IPS DF 4.7 (cell line): ENCODE results near the gene TRAPPC6A.

Experiments
- DNase-seq: peaks from one replicate; pipeline ENCODE4 v3.0.0-alpha.2; 2013; ENCODE audit warnings: low spot score; ENCODE audit errors: extremely low read depth

The TRAPPC6A gene

DNA sequence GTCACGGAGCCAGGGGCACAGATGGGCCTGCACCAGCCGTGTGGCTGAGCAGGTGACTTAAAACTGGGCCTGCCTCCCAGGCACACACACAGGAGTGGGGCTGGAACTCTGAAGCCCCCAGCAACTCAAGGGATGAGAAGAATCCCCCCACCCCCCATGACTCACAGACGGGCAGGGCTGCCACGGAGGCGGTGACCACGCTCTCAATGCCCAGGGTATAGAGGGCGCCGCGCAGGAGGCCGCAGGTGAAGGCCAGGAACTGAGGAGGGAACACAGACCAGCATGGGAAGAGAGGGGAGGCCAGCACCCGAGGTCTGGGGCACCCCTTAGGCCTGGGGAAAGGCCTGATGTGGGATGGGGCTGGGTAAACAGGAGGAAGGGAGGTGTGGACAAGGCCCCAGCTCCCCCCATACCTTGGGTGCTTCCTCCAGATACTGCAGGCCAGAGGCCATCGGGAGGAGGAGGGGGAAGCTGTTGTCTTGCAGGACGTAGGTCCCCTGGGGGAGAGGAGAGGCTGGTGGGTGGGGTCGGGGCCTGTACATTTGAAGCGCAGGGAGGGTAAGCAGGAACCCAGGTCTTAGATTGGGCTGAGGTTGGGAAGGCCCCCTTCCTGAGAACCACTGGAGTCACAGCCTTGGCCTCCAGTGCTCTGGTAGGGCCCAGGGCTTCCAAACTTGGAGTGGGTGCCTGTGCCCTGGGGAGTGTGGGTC lies 14.1 kb downstream of the TRAPPC6A start:
- no peak for DNase-seq

DNA sequence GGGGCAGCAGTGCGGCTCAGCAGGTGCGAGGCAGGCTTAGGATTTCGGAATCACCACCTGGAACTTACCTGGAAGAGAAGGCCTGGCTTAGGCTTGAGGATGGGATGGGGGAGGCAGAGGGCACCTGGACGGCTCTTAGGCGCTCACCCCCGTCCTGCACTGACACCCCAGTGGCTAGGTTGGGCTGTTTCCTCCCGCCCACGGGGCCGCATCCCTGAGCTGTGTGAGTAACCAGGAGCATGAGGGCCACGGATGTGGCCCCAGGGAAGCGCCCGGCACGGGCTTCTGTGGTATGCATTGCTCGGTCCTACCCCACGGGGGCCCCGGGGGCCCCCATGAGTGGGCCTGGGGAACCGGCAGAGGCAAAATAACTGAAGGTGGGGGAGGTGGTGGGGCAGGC lies 14.9 kb downstream of the TRAPPC6A start:
- DNase-seq, result no peak

DNA sequence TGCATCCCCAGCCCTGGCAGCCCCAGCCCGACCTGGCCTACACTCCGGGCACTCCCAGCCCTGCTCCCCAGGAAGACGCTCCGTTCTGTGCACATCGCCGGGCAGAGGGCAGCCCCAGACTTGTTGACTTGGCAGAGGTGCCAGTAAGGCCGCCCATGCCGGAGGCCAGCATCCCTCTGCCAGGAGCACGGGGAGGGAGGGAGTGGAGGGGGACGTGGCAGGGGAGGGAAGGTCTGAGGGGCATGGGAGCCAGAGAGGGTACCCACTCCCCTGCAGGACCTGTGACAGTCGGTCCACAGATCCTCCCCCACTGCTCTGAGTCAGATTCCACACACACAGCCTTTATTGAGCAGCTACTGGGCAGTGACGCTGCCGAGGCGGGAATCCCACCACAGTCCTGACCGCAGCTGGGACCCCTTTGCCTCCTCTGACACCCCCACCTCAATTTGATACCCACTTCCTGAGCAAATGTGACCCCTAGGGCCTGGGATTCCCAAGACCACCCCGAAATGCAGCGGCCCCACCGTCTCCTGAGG lies 15.4 kb downstream of the TRAPPC6A start:
- no peak for DNase-seq

DNA sequence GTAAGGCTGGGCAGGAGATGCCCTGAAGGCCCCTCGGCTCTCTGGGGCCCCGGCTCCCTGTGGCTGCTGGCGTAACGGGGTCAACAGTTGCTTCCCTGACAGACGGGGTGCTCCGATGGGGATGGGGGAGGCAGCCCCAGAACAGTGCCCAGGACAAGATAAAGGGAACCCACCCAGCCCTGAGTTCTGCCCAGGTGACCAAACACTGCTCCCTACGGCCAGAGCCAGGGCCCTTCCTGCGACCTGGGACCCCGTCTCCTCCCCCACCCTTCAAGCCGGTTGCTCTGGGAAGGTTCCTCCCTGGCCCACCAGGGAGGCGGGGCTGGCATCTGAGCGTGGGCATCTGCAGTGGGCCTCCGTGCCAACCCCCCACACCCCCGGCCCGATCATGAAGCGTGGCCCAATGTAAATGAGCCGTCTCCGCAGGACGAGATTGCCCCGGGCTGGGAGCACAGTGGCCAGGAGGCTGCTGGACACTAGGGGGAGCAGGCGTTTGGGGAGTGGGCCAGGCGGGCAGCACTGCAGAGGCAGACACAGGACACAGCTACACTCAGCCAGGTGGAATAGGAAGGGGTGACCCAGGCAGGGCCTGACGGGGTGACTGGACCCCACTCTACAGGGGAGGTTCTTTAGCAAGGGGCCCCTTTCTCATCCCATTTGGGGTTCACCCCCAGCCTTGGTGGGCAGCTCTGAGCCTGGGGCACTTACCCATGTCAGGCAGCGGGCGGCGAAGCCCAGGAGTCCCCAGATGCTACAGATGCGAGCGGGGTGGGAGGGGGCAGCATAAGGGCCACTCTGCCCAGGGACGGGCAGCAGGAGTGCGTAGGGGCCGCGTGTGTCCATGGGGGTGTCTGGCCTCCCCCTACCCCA lies 16.1 kb downstream of the TRAPPC6A start:
- DNase-seq, result no peak

DNA sequence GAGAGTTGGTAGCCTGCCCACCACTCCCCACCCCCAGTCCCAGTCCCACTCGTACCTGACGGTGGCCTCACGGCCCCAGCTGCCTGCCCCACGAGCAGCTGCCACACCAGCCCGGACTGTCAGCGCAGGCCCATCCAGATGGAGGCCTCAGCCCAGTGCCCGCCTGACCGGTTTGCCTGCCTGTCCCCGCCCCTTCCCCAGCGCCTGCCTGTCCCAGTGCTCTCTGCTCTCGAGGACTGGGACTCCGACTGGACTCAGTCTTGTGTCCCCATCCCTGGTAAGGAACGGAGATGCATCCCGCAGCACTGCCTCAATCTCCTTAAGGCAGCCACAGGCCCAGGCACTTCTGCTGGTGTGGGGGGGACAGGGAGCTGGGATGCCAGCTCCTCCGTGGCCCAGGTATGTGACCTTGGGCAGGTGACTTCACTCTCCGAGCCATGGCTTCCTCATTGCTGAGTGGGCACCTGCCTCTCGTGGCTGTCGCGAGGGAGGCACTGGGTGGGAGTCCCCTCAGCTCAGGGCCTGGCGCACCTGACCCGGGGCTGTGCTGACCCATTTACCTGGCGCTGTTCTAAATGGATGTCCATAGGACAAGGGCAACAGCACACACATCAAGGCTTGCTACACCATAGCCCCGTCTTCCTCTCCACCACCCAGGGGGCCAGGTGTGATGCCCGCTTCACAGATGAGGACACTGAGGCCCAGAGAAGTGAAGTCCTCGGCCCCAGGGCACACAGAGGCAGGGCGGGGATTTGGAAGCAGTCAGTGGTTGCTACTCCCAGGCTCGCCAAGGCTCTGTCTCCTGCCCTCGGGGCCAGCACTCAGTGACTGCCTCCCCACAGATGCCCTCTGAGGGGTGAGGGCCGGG lies 16.9 kb downstream of the TRAPPC6A start, which contains the start of gene NKPD1:
Gene NKPD1 (minus strand): TSS at position 113 of the 868 bp plus-strand sequence. CDS start 832 bp downstream, outside the sequence.
- no peak for DNase-seq

DNA sequence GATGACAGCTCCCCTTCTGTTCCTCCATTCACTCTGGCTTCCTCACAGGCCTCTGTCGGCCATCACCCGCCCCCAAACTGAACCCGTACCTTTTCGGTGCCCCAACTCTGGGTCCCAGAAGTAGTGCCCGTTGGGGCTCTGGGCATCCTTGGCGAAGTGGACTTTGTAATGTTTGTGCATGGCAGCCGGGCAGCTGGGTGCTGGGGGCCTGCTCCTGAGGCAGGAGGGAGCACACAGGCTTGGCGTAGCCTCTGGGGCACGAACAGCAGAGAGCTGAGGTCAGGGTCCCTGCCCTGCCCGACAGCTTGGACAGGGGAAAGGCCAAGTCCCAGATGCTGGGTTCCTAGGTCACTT lies 18.1 kb downstream of the TRAPPC6A start:
- no peak for DNase-seq

DNA sequence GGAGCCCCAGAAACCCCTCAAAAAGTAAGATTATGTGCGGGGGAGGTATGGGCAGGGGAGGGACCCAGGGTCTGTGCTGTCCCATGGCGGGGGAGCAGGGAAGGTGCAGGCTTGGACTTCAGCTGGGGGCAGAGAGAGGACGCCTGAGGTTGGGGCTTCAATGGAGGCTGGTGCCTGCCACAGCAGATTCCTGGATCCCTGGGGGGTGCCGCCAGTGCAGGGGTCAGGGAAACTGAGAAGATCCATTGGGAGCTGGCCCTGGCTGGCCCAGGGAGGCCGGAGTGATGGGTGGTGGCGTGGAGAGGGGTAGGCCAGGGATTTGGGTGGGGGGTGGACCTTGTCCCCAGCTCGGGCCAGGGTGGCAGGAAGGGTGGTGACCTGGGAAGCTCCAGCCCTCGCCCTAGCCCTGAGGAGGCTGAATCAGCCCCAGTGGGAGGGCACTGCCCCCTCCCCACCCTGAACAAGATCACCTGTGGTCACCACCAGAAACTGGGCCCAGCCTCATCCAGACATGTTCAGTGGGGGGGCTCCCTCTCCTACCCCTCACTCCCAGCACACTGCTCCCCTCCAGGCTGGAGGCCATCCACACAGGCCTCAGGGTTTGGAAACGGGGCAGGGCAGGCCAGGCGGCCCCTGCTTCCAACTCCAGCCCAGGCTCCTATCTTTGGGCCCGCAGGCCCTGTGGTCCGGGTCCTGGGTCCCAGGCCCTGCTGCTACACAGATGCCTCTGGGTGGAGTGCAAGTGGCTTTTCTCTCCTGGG lies 18.6 kb downstream of the TRAPPC6A start:
- DNase-seq, result no peak

DNA sequence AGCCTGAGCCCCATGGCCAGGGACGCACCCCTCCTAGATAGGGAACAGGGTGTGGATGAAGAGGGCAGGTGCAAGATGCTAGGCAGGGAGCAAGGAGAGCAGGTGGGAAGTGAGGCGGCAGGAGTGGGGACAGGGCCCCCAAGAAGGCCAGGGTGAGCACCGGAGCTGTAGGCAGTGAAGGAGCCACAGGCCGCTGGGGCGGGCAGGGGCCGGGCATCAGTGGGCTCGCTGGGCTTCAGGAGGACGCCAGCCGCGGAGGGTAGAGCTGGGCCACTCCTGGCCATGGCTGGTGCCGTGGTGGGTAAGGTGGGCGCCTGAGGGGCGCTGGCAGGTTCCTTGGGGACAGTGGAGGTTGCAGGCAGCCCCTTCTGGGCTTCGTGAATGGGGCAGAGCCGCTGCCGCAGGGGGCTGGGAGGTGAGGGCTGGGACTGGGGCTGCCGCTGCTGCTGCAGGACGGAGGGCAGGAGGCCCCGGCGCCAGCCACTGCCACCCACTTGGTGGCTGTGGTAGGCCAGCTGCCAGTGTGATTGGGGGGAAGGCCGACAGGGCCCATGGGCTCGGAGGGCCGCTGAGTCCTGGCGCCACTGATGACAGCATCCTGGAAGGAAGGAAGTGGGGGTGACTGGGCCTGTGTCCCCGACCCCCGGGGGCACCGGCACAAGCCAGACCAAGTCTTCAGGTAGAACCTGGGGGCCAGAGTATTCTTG lies 19.4 kb downstream of the TRAPPC6A start:
- no peak for DNase-seq

DNA sequence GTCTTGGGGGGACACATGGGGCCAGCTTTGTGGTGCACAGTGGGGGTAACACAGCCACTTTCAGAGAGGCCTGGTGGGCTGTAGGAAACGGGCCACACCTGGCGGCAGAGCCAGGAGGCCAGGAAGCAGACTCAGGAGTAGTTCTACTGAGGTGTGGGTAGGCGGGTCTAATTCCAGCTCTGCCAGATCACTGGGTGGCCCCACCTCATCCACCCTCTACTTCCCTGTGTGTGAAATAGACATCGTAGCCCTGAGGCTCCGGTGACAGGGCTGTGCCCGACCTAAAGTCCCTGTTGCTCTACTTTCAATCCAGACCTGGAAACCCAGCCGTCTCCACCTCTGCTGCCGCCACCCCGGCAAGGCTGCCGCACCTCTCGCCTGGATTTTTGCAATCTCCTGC lies 21.3 kb downstream of the TRAPPC6A start:
- DNase-seq, result no peak

DNA sequence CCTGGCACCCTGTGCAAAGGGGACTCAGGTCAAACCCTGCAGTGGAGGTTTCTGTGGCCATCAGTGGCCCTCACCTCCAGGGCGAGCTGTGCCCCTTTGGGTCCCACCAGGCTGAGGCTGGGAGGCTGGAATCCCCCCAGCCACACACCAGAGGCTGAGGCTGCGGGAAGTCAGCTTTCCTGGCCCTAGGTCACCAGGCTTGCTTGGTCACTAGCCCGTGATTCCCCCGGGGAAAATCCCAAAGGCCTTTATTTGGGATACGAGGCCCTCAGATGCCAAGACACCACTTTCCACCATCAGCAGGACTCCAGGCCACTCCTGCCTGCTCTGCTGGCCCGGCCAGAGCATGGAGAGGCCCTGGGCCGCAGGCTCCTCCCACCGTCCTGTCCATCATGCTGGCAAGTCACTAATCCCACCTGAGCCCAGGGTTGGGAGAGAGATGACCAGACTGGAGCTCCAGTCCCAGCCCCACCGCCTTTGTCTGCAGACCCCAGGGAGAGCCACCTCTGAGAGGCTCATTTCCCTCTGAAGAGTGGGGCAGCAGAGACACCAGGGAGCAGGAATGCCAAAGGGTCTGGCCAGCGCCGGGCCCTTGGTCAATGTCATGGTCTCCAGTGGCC lies 21.9 kb downstream of the TRAPPC6A start:
- no peak for DNase-seq

DNA sequence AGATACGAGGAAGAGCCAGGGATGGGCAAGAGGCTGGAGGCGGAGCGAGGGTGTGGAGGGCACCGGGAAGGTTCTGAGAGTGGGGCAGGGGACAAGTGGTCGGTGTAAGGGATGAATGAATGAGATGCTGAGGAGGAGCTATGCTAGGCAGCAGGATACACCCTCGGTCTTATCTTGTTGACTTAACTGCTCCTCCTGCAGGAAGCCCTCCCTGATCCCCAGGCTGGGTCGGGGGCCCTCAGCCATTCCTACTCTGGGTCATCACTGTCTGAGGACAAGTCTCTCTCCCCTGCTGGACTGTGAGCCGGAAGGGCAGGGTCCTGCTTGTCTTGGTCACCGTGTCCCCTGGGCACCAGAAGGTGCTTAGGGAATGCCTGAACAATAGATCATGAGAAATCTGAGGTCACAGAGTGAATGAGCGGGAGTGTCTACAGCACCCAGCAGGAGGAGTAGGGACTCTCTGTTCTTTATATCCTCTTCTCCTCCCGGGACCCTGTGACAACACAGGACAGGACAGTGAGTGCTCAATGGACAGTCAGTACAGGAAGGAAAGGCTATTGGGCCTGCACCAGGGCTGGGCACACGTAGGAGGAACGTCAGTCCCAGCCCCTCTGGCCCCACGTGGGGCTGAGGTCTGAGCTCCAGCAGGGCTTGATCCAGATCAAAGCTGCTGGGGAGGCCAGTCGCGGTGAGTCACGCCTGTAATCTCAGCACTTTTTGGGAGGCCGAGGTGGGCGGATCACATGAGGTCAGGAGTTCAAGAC lies 23.8 kb downstream of the TRAPPC6A start:
- no peak for DNase-seq

DNA sequence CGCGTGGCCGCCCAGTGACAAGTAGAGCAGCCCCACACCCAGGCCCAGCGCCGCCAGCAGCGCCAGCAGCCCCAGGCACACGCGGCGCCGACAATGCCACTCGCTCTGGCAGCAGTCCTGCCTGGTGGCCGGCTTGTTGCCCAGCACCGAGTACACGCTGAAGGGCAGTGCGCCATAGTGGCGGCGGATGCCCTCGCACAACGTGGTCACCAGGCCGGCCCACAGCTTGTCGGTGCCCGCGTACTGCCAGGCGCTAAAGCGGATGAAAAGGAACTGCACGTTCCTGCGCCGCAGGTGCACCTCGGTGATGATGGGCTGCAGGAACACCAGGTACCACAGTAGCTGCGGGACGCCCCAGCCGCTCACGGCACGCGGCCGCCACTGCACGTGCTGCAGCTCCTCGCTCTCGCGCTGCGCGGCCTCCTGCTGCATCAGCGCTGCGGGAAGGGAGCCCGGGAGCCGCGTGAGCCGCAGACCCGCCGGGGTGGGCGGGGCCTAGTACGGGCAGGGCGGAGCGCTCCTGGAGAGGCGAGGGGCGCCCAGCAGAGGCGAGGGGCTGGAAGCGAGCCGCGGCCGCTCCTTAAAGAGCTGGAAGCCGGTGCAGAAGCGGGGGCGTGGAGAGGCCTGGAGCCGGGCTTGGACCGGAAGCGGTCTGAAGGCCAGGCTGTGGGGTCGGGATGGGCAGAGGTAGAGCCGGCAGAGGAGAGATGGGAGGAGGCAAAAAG lies 24.5 kb downstream of the TRAPPC6A start:
- no peak for DNase-seq

DNA sequence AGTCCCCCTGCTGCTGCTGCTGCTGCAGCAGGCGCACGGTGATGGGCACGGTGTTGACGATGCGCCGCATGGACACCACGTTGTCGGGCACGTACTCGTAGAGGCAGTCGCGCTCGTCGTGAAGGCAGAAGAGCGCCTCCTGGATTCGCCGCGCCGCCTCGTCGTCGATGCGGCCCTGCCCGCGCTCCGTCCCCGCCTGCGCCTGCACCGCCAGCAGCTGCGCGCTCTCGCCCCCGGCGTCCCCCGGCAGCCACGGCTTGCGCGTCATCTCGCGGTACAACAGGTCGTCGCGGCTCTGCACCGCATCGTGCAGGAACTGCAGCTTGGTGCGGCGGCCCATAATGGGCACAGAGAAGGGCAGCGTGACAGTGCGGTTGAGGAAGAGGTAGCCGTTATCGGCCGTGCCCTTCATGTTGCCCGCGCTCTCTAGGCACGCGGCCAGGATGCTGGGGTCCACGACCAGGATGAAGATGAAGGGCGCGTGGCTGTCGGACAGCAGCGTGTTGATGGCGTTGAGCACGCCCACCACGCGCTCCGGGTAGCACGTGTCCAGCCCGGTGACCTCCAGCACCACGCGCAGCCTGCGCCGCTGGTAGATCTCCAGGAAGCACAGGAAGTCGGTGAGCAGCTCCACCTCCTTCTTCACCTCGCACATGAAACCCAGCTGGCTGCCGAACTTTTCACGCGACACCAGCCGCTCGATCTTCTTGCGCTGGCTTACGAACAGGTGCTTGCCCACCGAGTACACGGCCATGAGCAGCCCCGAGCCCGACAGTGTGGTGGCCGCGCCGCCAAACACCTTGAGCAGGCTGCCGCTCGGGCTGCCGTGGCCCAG lies 25.3 kb downstream of the TRAPPC6A start:
- DNase-seq, result no peak

DNA sequence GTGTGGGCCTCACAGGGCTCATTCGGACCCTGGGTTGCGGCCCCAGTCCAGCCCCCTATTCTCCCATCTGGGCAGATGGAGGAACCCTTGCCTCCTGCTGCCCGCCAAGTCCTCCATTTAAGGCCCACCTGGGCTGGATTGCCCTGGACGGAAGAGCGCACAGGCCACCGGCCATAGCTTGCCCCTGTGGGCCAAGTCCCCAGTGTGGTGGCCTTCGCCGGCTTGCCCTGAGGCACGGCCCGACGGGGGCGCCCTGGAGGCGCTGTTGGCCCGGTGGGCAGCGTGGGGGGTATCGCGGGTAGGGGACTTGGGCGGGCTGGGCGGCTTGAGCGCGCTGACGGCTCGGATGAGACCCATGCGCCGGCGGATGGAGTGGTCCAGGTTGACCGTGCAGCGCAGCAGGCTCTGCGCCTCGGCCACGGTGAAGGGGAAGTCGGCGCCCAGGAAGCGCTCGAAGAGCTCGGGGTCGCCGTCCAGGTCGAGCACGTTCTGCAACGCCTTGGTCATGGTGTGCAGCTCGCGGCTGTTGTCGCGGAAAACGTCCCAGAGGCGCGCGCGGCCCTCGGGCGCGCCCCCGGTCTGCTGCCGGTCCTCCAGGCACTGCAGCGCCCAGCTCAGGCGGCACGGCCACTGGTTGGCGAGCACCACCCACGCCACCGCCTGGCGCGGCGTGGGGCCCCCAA lies 26.1 kb downstream of the TRAPPC6A start:
- no peak for DNase-seq

DNA sequence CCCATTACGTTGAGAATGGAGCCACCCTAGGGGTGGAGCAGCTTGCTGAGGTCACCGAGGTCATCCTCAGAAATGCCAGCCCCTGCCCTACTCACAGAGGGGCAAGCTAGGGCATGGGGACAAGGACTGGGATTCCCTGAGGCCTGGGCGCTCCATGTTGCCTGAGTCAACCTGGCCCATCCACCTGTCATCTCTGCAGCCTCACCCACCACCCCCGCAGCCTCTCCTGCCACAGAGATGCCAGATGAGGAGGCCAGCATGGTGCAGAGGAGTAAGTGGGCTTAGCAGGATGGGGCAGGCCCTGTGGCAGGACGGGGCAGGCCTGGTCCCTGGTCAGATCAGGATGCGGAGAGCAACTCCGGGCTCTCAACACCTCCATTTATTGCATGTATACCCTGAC lies 26.7 kb downstream of the TRAPPC6A start:
- DNase-seq, result no peak

DNA sequence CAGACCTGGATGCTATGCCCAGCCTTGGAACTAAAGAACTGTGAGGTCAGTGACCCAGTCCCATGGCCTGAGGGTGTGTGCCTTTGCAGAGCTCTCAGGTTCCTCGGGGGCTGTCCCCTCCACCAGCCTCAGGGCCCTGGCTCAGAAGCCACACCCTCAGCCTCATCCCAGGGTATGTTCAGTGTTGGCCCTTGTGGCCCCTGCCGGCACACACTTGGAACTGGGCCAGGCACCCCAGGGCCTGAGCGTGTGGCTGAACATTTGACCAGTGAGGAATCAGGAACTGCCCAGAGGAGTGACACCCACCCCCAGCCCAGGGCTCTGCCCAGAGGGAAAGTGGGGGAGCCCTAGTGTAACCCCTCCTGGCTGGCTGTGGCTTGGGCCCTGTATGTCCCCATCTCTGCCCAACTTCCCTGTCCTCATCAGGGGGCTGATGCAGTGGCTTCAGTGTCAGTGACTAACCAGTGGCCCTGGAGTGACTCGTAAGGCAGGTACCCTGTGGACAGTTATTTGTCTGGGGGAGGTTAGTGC lies 27.2 kb downstream of the TRAPPC6A start:
- DNase-seq, result no peak

DNA sequence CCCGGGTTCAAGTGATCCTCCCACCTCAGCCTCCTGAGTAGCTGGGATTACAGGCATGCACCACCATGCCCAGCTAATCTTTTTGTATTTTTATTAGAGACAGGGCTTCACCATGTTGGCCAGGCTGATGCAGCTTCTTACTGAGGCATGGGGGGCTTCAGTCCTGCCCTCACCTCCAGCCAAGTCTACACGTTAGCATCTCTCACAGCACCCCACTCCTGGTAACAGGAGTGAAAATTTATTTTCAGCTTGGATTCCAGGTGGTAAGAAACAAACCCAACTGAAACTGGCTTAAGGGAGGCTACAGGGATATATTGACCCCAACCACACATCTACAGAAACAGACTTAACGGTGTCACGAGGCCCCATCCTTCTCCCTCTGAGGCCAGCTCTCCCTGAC lies 27.9 kb downstream of the TRAPPC6A start:
- no peak for DNase-seq
